Gastrocnemius medialis (tissue), 4 donors: ENCODE results near the gene SLC9A6.

Source experiments
- POLR2A ChIP-seq, 2 donors: fragments of 450-650 bp; IDR thresholded peaks; one replicate each; pipeline ENCODE4 v1.6.1; 2017; ENCODE audit warnings: antibody characterized with exemption in 2 of 2, mild to moderate bottlenecking in 2 of 2, moderate library complexity in 2 of 2
- TF ChIP-seq, protein P1 (sequence below), 5 experiments: fragments of 450-650 bp in 3 of 5; fragments of 200-600 bp in 2 of 5; sonication (generic) in 2 of 5; IDR thresholded peaks in 4 of 5; conservative IDR thresholded peaks in 1 of 5; 1 replicate in 4 of 5; 2 replicates in 1 of 5; pipeline ENCODE4 v1.5.1; 2016 to 2019; ENCODE audit warnings: antibody characterized with exemption in 5 of 5, mild to moderate bottlenecking in 3 of 5, moderate library complexity in 3 of 5

GRCh38 chrX:136059350-136059749, 74.1 kb downstream of the SLC9A6 start:
- TF ChIP-seq, protein P1, sequence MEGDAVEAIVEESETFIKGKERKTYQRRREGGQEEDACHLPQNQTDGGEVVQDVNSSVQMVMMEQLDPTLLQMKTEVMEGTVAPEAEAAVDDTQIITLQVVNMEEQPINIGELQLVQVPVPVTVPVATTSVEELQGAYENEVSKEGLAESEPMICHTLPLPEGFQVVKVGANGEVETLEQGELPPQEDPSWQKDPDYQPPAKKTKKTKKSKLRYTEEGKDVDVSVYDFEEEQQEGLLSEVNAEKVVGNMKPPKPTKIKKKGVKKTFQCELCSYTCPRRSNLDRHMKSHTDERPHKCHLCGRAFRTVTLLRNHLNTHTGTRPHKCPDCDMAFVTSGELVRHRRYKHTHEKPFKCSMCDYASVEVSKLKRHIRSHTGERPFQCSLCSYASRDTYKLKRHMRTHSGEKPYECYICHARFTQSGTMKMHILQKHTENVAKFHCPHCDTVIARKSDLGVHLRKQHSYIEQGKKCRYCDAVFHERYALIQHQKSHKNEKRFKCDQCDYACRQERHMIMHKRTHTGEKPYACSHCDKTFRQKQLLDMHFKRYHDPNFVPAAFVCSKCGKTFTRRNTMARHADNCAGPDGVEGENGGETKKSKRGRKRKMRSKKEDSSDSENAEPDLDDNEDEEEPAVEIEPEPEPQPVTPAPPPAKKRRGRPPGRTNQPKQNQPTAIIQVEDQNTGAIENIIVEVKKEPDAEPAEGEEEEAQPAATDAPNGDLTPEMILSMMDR (IDR thresholded peaks at IDR 0.05 in 4 of 5, conservative IDR thresholded peaks at IDR 0.05 in 1 of 5) = no peak
- no peak for TF ChIP-seq POLR2A (IDR thresholded peaks at IDR 0.05)
